TTC549 (cell line): ENCODE results near the gene PLEKHG2.

Source experiments
- FAIRE-seq: peaks from 2 replicates; lab custom pipeline; 2012; peaks lifted over from hg19 to GRCh38; lab: Jason Lieb, UNC

Gene PLEKHG2

DNA sequence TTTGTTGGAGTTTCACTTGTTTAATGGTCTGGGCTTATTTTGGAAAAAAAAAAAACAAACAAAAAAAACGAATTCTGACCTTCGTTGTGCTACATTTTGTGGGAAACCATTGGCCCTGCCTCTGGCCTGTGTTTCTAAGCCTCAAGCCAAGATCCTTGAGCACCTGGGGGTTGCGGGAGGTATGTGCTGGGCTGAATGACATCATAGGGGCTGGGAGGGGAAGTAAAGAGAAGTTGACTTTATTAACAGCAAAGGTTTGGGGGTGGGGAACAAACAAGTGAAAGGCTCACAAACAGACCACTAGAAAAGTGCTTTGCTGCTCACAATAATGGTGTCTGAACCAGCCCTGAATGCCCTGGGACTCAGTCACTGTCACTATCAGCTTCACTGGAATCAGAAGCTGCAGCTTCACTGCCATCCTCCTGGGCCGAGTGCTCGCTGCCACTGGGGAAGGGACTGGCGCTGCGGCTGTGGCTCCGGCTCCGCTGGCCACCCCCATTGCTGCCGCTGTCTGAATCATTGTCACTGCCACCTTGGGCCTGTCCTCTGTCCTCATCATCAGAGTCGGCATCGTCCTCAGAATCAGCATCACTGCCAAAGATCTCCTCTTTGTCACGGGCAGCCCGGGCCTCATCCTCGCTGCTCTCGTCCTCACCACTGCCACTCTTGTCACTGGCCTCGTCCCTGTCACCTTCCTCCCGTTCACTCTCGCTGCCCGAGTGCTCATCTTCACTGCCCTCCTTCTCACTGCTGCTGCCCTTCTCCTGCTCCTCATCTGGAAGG lies 26.6 kb upstream of the PLEKHG2 start:
- FAIRE-seq = no peak

DNA sequence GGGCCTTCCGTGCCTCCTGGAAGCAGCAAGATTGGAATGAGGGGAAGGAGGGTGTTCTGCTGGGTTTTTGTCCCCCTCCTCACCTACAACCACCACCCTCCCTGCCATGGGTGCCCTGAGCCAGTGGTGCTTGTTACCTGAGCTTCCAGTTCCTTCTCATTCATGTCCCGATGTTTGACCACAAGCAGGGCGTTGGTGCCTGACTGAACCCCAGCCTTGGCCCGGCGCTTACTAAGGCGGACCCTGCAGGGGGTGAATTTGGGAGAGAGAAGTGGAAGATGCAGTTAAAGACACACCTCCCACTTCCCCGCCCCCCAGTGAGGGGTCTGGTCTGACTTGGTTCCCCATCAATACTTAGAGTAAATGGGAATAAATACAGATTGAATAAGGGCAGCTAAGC lies 25.9 kb upstream of the PLEKHG2 start:
- no peak for FAIRE-seq

DNA sequence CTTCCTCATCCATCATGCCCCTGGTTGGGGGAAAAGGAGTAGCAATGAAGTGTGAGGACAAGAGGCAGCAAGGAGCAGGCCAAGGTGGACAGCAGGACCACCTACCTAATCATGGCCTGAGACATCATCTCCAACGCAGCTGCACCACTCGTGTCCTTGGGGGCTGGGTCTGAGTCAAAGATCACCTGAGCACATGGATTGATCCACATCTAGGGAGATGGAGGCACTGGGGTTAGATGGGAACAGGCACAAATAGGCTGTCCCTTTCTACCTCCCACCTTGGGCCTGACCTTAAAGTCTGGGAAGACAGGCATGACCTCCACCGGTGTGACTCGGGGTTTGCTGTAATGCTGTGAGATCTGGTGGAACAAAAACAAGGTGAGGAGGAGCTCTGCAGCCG lies 23.8 kb upstream of the PLEKHG2 start:
- no peak for FAIRE-seq

DNA sequence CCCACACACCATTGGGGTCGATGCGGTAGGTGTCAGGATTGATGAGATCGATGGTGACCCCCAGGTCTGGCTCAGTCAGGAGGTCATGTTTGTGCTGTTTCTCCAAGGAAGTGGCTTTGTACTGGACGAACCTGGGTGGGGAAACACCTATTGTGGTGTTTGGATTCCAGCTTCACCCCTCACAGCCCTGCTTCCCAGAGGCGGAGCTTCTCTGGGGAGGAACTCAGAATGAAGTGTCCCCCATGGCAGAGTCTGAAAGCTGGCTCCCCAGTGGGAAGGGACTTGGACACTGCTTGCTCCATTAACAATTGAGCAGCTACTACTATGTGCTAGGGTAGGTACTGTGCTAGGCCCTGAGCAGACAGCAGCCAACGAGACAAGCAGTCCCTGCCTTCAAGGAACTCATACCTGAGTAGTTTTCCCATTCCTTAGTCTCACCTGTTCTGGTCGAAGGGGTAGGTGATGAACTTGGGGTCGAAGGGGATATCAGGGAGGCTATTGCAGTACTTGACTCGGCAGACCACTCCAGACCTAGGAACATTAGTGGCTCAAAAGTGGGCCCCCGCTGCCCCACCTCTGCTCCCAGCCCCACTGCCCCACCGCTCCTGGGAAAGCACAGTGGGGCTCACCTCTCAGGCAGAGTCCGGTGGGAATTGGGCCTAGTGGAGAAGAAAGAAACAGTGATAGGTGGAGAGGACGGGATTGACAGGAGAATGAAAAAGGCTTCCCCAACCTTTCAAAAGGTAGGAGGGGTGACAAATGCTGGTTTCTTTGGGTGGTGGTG lies 22.6 kb upstream of the PLEKHG2 start:
- FAIRE-seq = no peak

DNA sequence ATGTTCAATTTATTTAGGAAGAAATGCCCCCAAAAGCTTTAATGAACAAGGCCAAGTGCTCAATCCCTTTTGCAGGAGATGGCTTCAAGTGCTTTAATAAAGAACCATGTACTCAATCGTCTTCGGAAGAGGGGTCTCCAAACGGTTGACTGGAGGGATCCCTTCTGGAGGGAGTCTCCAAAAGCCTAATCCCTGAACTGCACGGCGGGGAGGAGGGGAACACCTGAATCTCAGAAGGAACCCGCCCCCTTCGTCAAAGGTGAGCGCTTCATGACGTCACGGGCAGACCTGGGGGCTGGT lies 22.1 kb upstream of the PLEKHG2 start:
- no peak for FAIRE-seq

DNA sequence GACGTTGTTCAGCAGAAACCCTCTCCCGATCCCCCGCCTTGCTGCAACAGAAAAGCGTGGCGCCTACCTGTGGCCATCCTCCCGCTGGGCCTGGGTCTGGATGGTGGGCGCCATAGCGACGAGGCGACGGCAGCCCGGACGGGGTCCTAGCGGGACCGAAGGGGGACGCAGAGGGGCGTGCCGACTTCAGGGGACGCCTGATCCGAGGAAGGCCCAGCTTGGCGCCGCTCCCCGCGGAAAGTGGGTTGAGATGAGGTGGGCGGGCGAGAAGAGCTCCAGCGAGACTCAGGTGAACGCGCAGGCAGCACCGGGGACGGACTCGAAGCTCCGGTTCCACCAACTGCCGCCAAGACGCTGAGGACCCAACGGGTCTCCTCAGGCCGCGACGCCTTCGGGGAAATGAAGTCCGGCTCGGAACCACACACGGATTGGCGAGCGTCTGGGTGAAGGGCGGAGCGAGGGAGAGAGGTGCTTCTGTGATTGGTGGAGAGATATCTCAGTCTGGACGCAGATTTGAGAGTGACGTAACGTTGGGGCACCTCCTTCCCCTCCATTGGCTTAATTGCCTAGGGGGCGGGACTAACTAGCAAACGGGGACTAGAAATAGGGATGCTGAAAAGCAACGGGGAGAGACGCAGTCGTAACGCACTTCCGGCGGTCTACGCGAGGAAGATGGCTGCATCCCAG lies 21.6 kb upstream of the PLEKHG2 start, which contains the start of the genes MED29 and PAF1:
Gene MED29, plus strand, starts transcription at position 628 of the 687 bp plus-strand sequence. Its CDS starts 45 bp downstream, at position 673.
Gene PAF1, minus strand, starts transcription at position 356 of the 687 bp plus-strand sequence. Its CDS starts 242 bp downstream, at position 114.
- peak; percentile 98 for FAIRE-seq

DNA sequence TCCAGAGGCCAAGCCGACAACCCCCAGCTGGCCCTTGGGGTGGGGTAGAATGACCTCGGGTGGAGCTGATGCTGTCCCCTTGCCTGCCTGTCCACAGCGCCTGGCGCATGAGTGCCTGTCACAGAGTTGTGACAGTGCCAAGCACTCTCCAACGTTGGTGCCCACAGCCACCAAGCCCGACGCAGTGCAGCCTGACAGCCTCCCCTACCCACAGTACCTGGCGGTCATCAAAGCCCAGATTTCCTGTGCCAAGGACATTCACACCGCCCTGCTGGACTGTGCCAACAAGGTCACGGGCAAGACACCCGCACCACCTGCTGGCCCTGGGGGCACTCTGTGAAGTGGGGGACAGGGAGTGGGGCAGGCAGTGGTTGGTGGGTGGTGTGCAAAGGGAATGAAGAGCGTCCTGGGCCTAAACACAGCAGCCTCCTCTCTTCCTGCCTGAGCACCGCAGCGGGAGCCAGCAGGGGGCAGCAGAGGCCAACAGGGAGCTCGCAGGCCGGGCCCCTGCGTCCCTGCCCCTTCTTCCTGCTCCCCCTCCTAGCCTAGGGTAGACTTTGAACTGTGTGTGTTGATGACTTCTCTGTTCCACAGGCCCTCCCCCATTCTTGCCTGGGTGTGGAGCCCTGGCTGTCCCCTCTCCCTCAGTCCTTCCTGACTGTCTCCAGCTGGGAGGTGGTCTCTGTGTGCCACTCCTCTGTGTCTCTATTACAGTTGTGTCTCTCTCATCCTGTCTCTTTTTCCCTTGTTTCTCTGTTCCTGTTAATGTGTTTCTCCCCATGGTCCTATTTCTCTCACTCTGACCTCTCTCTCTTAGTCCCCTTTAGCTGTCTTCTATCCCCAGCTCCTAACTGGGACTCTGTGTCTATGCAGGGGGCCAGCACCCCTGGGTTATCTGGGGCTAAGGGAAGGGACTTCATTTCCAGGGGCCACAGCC lies 14.8 kb upstream of the PLEKHG2 start:
- no peak for FAIRE-seq

DNA sequence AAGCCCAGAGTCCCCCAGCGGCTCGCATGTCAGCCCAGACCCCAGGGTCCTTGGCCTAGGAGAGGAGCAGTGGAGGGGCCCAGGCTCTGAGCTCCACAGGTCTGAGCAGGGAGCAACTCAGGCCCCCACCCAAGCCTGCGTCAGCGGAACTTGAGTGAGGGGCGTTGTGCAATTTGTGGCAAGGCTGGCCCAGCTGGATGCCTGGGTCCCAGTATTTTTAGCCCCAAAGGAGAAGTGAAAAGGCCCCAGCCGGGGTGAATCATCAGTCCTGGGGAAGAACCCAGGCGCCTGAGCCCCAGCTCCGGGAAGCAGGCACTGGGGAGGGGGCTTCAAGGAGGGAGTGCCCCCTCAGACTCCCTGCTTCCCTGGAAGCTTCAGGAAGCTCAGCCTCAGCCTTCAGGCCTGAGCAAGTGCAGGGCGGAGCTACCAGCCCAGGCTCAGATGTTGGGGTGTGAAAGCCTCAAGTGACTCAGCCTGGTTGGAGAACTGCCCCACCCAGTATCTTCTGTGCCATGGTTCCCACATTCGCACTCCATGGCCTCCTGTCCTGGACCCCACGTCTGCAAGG lies 14.1 kb upstream of the PLEKHG2 start:
- no peak for FAIRE-seq

DNA sequence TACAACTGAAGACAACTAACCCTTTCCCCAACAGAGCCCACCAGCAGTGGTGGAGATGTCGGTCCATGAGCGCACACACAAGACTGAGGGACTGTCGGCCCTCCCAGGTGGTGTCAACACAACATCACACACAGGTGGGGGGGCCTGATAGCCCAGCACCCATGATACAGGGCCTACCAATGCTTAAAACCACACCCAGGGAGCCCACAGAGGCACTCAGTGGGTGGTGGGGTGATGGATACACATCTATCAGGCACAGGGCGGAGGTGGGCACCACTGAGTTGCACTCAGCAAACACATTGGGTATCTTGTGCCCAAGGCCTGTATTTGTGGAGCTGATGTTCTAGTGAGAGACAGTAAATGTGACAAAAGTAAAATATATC lies 12.8 kb upstream of the PLEKHG2 start:
- no peak for FAIRE-seq

DNA sequence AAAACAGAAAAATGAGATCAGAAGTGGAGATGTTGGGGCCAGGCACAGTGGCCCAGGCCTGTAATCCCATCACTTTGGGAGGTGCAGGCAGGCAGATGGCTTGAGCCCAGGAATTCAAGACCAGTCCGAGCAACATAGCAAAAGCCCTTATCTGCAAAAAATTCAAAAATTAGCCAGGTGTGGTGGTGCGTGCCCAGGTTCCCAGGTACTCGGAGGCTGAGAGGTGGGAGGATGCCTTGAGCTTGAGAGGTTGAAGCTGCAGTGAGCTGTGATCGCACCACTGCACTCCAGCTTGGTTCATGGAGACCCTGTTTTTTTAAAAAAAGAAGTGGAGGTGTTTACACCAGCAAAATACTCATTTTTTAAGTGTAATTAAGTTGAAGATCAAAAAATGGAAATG lies 12.4 kb upstream of the PLEKHG2 start:
- no peak for FAIRE-seq

DNA sequence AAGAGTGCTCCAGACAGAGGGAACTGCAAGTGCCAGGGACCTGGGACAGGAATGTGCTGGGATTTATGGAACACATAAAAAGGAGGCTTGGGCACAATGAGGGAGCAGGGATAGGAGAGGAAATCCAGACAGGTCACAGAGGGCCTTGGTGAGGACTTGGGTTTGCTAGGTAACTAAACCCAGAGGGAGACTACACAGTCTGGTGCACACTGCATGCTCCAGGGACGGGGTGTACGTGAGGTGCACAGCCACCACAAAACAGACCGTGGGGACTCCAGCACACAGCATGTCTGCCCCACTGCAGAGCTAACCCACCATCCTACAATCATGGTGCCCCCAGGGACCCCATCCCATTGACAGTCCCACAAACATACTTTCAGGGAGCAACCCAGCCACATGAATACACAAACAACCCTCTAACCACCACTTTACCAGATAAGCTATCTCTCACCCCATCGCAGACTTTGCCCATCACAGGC lies 11.4 kb upstream of the PLEKHG2 start:
- no peak for FAIRE-seq

DNA sequence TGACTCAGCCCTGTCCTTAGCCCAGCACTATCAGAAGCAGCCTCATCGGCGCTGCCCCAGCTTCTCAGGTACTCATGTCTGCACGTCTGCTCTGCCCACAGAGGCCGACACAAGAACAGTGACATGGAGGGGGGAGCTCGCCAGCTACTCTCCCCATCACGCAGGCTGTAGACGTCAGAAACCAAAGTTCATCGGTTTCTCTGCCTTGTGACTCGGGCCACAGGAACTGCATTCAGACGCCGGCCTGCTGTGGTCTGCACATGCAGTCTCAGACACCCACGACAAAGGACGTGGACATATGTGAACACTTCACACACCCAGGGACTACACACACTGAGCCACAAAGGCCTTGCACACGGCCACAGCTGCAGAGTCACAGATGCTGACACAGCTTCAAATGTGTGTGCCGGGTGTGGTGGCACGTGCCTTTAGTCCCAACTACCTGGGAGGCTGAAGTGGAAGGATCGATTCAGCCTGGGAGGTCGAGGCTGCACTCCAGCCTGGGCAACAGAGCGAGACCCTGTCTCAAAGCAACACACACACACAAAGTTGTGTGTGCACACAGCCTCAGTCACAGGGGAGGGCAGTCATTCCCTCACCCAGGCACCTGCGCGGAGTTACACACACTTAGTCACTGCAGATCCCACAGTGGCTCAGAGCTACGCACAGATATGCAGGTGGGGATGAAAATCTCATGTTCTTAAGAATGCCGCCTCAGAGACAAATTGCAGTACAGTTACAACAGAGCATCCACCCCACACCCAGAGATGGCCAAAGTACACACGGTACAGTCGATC lies 10.7 kb upstream of the PLEKHG2 start:
- no peak for FAIRE-seq

DNA sequence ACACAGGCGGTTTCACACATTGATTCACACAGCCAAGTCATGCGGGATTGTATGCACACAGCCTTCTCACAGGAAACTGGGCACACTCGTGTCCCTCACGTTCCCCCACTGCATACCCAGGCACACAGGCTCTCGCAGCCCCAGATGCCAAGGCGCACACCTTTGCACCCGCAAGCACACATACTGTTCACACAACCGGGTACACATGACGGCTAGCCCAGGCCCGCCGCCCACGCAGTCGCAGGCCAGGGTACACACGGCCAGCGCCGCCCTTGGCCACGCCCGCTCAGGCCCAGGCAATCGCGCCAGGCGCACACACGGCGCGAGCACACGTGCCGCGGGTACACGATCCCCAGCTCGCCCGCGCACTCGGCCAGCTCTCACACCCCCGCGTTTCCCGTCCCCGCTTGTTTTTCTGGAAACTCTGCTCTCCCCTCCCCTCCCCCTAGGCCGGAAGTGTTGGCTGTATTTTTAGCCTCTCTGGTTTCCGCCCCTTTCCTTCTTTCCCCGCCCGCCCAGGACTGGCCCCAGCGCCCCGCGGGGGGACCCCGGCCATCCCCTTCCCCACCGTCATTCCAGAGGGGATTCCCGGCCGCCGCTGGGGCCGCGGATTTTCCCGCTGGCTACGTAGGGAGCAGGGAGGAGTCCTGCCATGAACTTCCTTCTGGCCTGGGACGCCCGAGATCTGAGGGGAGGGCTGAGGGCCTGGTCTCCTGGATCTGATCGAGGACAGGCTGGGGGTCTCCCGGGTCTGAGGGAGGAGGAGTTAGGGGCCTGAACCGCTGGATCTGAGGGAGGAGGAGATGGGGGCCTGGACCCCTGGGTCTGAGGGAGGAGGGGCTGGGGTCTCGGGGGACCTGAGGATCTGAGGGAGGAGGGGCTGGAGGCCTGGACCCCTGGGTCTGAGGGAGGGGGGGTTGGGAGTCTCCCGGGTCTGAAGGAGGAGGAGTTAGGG lies 9.8 kb upstream of the PLEKHG2 start:
- no peak for FAIRE-seq

DNA sequence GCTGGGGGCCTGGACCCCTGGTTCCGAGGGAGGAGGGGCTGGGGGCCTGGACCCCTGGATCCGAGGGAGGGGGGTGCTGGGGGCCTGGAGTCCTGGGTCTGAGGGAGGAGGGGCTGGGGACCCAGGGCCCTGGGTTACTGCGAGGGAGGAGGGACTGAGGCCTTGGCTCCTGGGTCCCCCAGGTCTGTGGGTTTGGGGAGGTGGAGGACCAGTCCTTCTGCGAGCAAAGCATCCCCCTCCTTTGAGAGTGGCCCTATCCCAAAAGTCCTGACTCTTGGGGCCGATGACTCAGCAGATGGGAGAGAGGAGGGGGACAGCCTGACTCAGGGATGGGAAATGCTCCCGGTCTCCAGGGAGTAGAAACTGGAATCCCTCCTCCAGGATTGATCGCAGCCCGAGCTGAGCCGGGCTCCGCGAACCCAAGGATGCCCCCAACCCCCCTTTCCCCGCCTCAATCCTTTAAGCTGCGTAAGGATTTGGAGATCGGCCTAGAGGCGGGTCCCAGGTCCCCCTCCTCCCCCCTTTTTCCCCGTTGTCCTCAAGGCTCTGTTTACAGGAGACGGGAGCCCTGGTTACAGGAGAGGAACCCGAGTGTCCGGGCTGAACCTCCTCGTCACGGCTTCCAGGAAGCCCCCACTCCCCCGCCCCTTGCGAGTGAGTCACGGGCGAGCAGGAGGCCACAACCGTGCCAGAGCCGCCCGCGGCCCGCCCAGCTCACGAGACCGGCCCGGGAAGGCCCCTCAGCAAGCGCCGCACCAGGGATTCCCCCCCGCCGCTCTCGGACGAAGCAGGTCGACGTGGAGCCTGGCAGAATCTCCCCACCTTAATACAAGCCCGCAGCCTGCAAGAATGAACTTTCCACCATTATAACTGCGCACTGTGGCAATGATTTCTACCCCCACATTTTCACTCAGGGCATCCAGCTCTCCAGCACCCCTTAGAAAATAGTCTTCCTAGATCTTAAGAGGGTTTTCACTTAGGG lies 8.8 kb upstream of the PLEKHG2 start:
- no peak for FAIRE-seq

DNA sequence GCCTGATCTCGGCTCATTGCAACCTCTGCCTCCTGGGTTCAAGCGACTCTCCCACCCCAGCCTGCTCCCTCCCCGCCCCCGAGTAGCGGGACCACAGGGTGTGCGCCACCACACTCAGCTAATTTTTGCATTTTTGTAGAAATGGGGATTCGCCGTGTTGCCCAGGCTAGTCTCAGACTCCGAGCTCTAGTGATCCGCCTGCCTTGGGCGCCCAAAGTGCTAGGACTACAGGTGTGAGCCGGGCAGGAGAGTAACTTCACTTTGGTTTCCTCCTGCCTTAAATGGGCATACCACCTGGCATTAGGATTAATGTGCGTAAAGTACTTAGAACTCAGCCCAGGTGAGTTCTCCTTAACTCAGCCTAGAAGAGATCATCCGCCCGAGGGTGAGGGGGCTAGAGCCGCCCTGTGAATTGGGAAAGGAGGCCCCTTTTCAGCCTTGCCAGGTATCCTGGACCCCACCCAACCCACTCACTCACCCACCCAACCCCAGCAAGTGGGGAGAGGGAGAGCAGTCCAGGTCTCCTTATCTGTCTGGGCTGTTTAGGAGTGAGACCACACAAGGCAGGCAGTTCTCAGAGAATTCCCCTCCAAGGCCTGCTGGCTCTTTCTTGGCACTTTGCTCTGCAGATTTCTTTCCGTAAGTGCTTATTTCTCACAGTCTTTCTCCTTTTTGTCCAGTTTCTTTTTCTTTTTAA lies 7.1 kb upstream of the PLEKHG2 start:
- no peak for FAIRE-seq

DNA sequence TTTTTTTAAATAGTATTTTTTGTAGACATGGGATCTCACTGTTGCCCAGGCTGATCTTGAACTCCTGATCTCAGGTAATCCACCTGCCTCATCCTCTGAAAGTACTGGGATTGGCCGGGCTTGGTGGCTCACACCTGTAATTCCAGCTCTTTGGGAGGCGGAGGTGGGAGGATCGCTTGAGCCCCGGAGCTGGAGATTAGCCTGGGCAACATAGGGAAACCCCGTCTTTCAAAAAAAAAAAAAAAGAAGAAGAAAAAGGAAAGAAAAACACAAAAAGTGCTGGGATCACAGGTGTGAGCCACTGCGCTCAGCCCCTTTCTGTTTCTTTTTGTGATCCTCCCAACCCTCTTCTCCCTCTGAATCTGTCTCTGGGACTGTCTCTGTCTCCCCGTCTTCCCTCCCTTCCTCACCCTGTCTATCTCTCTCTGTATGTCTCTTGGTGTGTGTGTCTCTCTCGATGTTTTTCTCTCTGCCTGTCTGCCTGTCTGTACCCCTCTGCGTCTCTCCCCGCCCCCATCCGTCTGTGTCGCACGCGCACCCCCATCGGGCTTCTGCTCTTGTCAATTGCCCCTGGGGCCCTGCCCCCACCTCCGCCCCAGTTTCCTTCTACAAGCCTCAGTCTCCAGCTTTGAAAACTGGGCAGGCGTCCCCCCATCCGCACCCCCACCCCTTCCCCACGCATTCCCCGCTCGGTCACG lies 6.4 kb upstream of the PLEKHG2 start:
- no peak for FAIRE-seq
